Glomerular visceral epithelial cell (primary cell): ENCODE results near the gene ITGA3.

Experiments
- DNase-seq: peaks from one replicate; pipeline ENCODE4 v3.0.0-alpha.2; 2016; ENCODE audit errors: extremely low spot score

Gene ITGA3

DNA sequence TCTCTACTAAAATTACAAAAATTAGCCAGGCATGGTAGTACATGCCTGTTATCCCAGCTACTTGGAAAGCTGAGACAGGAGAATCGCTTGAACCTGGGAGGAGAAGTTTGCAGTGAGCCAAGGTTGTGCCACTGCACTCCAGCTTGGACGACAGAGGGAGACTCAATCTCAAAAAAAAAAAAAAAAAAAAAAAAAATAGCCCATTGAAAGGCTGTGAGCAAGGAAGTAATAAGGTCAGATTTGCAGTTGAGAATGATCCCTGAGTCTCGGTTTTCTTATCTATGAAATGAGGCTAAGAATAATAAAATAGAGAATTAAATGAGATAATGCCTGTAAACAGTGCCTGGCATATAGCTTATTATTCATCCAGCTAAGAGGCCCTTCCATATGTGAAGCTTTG, 37.9 kb downstream of the ITGA3 start:
- DNase-seq, result no peak

DNA sequence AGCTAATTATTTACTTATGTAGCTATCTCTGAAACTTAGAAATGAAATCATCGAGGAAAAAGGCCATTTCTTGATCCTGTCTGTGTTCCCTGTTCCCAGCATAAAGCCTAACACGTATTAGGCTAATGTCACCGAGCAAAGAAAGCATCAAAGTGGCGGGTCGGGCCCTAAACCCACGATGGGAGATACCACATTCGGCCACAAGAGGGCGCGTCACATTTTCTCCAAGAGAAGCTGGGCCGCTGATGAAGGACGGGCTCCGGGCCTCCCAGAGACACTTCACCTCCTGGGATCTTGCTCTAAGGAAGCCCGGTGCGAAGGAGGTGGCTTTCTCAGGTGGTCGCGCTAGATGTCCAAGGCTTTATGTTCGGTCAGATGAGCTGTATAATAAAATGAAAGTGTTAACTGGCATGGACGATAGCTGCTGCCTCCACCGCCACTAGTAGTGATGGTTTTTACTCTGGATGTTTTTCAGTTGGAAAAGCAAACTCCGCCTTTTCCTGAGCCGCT, 38.4 kb downstream of the ITGA3 start:
- peak; percentile 89 for DNase-seq

DNA sequence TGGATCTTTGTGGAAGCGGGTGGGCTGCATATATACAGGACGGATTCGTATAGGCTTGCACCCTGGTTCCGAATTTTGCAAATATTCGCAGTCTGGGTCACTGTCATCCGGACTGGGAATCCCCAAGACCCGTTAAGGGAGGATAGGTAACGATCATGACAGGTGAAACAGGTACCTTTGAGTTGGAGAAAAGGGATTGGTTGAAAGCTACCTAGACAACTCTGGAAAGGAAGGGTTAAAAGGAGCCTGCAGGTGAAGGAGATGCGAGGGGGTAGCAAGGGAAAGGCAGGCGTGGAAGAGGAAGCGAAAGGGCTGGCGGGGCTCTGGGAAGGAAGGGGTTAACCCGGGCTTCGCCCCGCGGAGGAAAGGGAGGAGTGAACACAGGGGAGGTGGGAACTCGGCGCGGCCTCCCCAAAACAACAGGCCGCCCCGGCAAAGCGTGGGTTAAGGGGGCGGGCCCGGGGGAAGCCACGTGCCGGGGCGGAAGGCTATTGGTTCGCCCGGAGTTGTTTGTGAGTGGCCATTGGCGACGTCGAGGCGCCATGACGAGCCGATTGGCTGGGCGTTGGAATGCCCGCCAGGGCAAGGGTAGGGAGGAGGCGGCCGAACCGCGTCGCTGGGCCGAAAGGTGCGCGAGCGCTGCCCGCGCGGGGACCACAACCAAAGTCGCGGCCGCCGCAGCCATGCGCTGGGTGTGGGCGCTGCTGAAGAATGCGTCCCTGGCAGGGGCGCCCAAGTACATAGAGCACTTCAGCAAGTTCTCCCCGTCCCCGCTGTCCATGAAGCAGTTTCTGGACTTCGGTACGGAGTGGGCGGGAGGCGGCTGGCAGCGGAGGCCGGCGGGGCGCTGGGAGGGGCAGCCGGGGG, 39.1 kb downstream of the ITGA3 start, which contains the start of gene PDK2:
TSS of gene PDK2 (plus strand) at position 599 of the 867 bp plus-strand sequence. CDS start at position 684, 85 bp downstream.
- peak; percentile 96 for DNase-seq

GRCh38 chr17:50095626-50096037, 39.7 kb downstream of the ITGA3 start:
- no peak for DNase-seq

DNA sequence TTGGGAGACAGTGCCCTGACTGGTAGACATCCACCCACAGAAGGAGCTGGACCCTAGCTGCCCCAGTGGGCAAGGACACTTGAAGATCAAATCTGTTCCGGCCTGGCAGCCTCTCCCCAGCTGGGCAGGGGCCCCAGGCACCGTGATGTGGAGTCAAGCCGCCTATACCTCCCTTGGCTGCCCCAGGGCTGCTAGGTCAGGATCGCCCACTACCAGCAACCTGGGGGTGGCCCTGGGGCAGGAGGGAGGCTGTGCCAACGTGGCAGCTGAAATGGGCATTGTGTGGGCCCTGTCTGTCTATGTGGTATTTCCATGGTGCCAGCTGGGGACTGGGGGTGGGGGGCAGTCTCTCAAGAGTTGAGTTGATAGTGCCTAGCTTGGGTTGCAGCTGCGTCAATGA, 40.2 kb downstream of the ITGA3 start:
- DNase-seq, result no peak

- DNase-seq, result no peak
These were observed 40.8 kb downstream of the ITGA3 start for GRCh38 chr17:50096758-50097157.

DNA sequence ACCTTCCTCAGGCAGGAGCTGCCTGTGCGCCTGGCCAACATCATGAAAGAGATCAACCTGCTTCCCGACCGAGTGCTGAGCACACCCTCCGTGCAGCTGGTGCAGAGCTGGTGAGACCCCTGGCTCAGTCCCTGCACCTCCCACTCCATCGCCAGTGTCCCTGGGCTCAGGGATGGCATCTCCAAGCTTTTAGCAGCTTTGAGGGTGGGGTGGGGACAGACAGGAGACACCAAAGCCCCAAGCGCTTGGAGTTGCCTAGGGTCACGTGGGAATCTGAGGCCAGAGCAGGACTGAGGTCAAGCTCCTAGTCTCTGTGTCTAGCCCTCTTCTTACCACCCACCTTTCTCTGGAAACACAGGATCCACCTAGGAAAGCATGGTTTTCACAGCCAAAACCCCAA, 41.5 kb downstream of the ITGA3 start:
- DNase-seq, result no peak

DNA sequence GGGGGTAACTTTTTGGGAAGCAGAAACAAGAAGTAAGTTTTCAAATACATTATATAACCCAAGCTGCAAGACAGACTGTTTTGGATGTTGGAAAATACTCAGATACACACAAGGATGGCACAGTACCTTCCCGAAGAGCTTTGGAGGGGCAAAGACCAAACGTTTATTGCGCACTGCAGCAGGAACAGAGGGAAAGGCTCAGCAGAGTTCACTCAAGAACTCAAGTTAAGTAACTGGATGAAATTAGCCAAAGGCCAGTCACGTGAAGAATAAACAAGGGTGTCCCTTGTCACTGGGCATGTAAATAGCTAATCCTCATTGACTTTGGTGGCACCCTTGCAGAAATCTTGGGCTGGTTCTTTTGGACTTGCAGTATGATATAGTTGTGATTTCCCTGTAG, 42.0 kb downstream of the ITGA3 start:
- DNase-seq, result no peak

DNA sequence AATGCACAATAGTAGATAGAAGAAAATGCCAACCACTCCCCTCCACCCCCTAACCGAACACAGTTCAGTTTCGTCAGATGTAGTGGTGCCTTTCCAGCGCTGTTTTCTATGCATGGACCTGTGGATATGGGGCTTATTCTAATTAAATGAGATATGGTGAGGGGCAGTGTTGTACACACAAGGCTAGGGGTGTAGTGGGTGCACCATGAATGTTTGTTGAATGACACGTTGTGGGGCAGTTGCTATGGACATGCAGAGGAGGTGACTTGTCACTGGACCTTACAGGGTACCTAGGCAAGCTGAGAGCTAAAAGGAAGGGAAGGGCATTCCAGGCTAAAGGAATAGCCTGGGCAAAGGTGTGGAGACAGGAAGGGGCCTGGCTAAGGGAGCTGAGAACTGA, 42.7 kb downstream of the ITGA3 start:
- DNase-seq, result no peak

GRCh38 chr17:50099003-50099402, 43.1 kb downstream of the ITGA3 start:
- no peak for DNase-seq

- no peak for DNase-seq
These were observed 44.6 kb downstream of the ITGA3 start for GRCh38 chr17:50100480-50100883.

- no peak for DNase-seq
These were observed 45.0 kb downstream of the ITGA3 start for GRCh38 chr17:50100921-50101345.

DNA sequence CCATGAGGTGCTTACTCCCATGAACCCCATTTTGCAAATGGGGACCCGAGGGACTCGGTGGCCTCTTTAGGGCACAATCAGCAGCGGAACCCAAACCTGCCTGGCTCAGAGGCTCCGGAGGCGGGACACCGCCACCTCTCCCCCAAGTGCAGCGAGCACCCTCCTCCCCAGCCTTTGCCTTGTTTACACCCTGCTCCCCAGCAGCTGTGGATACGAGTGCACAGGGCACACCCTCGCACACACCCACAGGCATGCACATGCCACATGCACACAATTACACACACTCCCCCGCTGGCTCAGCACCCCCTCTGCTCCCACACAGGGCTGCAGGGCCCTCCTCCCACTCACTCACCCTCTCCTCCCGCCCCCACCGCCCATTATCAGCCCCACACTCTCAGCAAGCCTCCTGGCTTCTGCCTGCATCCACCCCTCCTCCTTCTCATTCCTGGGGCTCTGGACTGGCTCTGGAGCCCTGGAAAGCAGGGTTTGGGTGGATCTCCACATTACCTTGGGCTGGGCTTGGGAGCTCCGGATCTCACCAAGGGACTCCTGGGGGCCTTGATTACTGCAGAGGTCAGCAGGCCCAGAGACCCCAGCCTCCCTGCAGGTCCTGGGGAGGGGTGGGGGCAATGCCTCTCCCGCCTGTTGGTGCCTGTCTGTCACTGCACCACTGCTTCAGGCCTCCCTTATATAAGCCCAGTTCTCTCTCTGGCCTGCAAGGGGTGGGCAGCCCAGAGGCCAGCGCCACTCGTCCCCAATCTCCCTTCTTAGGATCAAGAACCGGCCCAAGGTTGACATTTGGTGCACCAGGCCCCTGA, 45.6 kb downstream of the ITGA3 start:
- no peak for DNase-seq

DNA sequence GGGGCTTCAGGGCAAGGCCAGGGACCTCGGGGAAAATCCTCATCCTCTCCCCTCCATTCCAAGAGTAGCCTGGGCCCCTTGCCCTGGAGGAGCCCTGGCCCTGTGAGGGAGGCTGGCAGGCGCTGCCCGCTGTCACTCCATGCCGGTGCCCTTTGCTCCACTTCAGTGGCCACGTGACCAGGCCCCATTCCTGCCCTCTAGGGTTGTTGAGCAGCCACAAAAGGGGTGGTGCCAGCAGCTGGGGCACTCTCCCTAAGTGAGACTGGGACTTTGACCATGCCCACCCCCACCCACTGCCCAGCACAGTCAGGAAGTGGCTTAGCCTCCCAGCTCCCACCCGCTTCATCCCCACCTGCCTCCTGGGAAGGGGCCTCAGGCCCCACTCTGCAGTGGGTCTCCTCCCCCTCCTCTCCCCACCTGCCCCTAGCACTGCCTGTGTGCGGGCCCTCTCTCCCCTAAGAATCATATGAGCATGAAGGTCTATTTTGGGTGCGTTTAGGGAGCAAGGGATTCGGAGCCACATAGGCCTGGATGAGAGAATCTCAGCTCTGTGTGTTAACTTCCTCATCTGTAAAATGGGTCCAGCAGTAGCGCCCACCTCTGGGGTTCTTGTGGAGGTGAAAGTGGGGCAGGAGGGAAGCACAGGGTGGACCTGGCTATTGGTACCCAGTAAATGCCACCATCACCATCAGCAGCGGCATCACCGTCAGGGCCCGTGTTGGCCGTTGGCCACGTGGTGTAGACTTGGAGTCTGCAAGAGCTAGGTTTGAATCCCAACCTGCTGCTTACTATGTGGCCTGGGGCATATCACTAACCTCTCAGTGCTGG, 46.5 kb downstream of the ITGA3 start:
- DNase-seq, result no peak

DNA sequence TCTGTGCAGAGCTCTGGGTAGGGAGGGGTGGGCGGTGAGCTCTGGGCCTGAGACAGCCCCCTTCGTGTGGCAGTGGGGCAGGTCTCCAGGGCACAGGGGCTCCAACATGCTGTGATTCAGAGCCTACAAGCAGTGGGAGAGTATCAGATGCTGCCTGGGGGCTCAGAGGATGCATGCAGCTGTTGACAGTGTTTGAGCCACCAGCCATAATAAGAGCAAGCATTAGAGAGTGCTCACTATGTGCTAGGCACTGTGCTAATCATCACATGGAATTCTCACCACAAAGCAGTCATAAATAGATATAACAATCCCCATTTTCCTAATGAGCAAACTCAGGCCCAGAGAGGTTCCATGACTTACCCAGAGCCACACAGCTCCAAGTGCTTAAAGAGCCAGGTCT, 47.3 kb downstream of the ITGA3 start:
- no peak for DNase-seq

DNA sequence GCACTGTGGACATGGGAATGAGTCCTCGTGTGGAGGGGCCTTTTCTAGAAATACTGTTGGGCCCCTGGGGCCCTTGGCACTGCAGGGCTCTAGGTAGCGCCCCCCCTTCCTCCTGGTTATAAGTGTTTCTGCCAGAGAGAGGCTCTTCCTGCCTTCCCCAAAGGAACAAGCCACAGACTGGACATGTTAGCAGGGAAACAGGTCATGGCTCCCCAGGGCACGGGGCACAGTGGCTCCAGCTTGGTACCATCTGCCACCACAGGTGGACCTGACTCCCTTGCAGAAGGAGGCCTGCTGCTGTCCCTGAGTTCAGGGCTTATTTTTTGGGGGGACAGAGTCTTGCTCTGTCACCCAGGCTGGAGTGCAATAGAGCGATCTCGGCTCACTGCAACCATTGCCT, 48.0 kb downstream of the ITGA3 start:
- no peak for DNase-seq

GRCh38 chr17:50105811-50106210, 49.9 kb downstream of the ITGA3 start:
- DNase-seq, result no peak

DNA sequence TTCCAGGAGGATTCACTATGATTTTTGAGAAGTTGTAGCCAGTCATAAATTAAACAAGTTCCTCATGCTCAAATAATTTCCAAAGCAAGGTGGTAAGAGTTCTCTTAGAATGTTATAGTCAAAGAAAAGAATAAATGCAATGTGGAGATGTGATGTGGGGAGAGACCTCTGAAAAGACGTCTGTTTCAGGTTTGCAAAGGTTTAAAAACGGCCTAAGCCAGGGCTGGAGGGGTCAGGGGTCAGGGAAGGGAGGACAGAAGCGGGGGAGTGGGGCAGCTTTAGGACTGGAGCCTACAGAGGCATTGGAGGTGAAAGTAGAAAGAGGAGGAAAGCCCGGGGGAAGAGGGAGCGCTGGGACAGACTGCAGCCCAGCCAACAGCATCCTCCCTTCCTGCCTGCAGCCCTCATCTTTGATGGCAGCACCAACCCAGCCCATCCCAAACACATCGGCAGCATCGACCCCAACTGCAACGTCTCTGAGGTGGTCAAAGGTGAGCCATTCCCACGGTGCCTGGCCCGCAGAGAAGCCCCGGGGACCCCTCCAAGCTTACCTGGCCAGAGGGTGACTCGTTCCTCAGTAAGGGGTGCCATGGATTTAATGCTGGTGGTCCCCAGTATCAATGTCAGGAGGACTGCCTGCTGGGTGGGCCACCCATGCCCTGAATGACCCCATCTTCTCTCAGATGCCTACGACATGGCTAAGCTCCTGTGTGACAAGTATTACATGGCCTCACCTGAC, 50.7 kb downstream of the ITGA3 start:
- DNase-seq, result no peak

- DNase-seq, result no peak
These were observed 52.0 kb downstream of the ITGA3 start for GRCh38 chr17:50107790-50108414.

- DNase-seq, result no peak
These were observed 52.6 kb downstream of the ITGA3 start for GRCh38 chr17:50108556-50108955.

DNA sequence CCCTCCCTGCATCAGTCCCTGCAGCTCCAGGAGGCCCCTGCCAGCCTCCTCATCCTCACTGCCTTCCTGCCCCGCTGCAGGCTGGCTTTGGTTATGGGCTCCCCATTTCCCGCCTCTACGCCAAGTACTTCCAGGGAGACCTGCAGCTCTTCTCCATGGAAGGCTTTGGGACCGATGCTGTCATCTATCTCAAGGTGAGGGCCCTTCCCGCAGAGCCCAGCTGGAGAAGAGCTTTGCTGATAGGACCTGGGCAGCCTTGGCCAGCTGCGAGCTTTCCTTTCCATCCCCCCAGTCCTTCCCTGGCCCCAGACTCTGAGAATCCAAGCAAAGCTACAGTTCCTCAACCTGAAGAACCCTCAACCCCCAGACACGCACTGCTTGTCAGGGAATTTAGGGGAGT, 53.3 kb downstream of the ITGA3 start:
- DNase-seq, result no peak
